GM12892 (cell line): Measurements from ENCODE around the gene ATAD3A.

Source experiments
- POLR2A ChIP-seq: IDR thresholded peaks from 2 replicates; pipeline ENCODE4 v1.6.1; 2011; ENCODE audit warnings: low read depth, low read length, control low read depth
- POLR2AphosphoS5 ChIP-seq: IDR thresholded peaks from 2 replicates; pipeline ENCODE4 v1.6.1; 2011; ENCODE audit warnings: low read depth, low read length, control low read depth
- TAF1 ChIP-seq: IDR thresholded peaks from 2 replicates; pipeline ENCODE4 v1.6.1; 2011; ENCODE audit warnings: low read depth, mild to moderate bottlenecking, control low read depth, low read length, borderline replicate concordance

GRCh38 chr1:1529321-1529720, 17.4 kb downstream of the ATAD3A start:
- TF ChIP-seq POLR2AphosphoS5 (no peak), POLR2A (no peak), TAF1 (no peak)
